SJCRH30 (cell line): Measurements from ENCODE around the gene SCARB1. TPM values are rescaled to one million over a fixed set of nuclear protein-coding genes. Genes with fewer than 3 reads are reported as not detected.

Source experiments
- DNase-seq, 2 experiments: peaks; one replicate each; pipeline ENCODE4 v3.0.0-alpha.2; 2015 to 2020
- H3K27ac ChIP-seq: fragments of 250-450 bp; sonication (Bioruptor Pico); 2 replicates; pipeline ENCODE4 v1.5.1; 2020; ENCODE audit warnings: mild to moderate bottlenecking, moderate library complexity
- H3K27me3 ChIP-seq: fragments of 250-450 bp; sonication (Bioruptor Pico); 2 replicates; pipeline ENCODE4 v1.5.1; 2020; ENCODE audit warnings: mild to moderate bottlenecking, moderate library complexity
- H3K36me3 ChIP-seq: fragments of 250-450 bp; sonication (Bioruptor Pico); 2 replicates; pipeline ENCODE4 v1.5.1; 2020; ENCODE audit warnings: mild to moderate bottlenecking, moderate library complexity
- H3K4me1 ChIP-seq: fragments of 250-450 bp; sonication (Bioruptor Pico); 2 replicates; pipeline ENCODE4 v1.5.1; 2020; ENCODE audit warnings: mild to moderate bottlenecking, moderate library complexity
- H3K4me3 ChIP-seq: fragments of 250-450 bp; sonication (Bioruptor Pico); 2 replicates; pipeline ENCODE4 v1.5.1; 2020; ENCODE audit warnings: mild to moderate bottlenecking, moderate library complexity
- H3K9me3 ChIP-seq: fragments of 250-450 bp; sonication (Bioruptor Pico); replicated peaks from 2 replicates; pipeline ENCODE4 v1.5.1; 2020; ENCODE audit warnings: mild to moderate bottlenecking, moderate library complexity
- total RNA-seq: library from RNA; depleted of rRNA; stranded (reverse); fragments of >200 nt; shearing (Covaris generic); gene quantifications from 2 replicates; pipeline ENCODE4 v1.2.3, GENCODE V29; 2014

SCARB1 gene
- total RNA-seq, 1 experiment from 2014 or later = 36.1 TPM

DNA sequence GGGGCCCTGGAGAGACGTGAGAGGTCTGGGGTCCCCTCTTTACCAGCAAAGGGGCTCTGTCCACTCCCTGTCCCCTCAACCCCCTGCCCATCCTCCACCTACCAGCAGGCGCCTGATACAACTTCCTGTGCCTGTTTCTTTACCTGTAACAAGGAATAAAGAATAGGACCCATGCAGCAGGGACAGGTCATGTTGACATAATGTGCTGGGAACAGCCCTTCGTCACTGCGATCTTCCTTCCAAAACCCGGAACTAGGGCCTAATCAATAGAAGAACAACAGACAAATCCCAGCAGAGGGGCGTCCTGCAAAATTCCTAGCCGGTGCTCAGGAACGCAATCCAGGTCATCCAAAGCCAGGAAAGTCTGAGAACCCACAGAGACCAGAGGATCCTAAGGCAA, 32.1 kb downstream of the SCARB1 start:
- Histone ChIP-seq H3K36me3 (no peaks in the 10 kb centered on the region), H3K4me3 (no peak overlapping the region), H3K4me1 (no peaks in the 10 kb centered on the region; the same call in 1 of the 2 replicates), H3K9me3 (no peaks in the 10 kb centered on the region), H3K27ac (no peak overlapping the region), H3K27me3 (no peaks in the 10 kb centered on the region)
- no peak for DNase-seq

DNA sequence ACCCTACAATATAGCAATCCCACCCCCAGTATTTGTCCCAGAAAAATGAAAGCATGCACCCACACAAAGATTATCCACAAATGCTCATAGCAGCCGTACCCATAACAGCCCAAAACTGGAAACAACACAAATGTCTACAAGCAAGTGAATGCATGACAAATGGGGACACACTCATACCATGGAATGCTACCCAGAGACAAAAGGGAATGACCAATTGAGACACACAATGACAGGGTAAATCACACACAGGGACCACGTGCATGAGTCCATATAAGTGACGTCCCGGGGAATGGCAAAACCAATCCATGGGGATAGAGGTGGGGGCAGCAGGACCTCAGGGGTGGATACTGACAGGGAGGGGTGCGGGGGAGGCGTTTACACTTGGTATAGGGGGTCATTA, 33.4 kb downstream of the SCARB1 start:
- Histone ChIP-seq H3K27me3 (no peaks in the 10 kb centered on the region), H3K9me3 (no peaks in the 10 kb centered on the region), H3K4me3 (no peak overlapping the region), H3K36me3 (no peaks in the 10 kb centered on the region), H3K4me1 (no peaks in the 10 kb centered on the region; the same call in 1 of the 2 replicates), H3K27ac (no peak overlapping the region)
- no peak for DNase-seq

DNA sequence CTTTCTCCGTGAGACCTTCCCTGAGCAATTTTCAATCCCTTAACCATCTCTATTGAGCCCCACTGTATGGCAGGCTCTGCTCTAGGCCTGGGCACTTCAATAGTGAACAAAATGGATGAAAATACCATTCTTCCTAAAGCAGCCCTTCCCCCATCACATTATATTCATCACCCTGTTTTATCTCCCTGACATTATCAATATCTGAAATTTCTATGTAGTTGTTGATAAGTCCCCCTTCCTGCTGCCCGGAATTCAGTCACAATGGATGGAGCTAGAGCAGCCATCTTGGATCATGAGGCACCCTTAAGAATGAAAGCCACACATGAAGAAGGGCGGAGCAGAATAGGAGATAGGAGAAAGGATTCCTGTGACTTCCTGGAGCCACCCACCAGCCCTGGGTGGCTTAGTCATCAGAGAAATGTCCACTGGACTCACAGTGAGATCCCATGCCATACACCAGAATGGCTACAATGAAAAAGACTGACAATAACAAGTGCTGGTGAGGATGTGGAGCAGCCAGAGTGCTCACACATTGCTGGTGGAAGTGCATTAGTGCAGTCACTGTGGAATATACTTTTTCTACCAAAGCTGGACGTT, 33.9 kb downstream of the SCARB1 start:
- H3K27me3 ChIP-seq = no peaks in the 10 kb centered on the region
- no peak overlapping the region for H3K4me3 ChIP-seq
- peaks cover under 1% of the 10 kb centered on the region; the same call in 1 of the 2 replicates for H3K4me1 ChIP-seq
- DNase-seq = no peak
- H3K9me3 ChIP-seq = no peaks in the 10 kb centered on the region
- no peaks in the 10 kb centered on the region for H3K36me3 ChIP-seq
- no peak overlapping the region for H3K27ac ChIP-seq

DNA sequence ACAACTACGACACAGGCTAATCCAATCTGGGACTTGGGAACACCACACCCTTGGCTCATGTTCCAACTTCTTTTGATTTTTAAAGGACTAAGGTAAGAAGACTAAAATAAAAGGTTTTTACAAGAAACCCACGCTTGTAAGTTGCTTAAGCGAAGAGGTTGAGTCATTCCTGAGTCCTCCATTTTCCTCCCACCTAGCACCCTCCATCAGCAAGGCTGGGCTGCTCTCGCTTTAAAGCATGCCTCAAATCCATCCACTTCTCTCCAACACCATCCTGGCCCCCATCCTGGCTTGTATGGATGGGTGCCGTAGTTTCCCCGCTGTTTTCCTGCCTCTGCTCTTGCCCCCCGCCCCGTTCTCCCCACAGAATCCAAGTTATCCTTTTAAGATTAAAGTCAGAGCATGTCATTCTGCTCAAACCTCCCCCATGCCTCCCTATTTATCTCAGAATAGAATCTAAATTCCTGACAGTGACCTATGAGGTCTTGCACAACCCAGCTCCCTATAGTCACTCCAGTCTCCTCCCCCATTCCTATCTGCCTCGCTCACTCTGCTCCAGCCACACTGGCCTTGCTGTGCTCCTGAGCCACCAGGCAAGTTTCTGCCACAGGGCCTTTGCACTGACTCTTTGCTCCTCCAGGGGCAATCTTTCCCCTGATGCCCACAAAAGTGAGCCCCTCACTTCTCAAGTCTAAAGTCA, 34.5 kb downstream of the SCARB1 start:
- Histone ChIP-seq H3K9me3 (no peaks in the 10 kb centered on the region), H3K27ac (no peak overlapping the region), H3K4me1 (peaks cover 5% of the 10 kb centered on the region; the same call in 1 of the 2 replicates), H3K4me3 (no peak overlapping the region), H3K27me3 (no peaks in the 10 kb centered on the region), H3K36me3 (no peaks in the 10 kb centered on the region)
- no peak for DNase-seq

DNA sequence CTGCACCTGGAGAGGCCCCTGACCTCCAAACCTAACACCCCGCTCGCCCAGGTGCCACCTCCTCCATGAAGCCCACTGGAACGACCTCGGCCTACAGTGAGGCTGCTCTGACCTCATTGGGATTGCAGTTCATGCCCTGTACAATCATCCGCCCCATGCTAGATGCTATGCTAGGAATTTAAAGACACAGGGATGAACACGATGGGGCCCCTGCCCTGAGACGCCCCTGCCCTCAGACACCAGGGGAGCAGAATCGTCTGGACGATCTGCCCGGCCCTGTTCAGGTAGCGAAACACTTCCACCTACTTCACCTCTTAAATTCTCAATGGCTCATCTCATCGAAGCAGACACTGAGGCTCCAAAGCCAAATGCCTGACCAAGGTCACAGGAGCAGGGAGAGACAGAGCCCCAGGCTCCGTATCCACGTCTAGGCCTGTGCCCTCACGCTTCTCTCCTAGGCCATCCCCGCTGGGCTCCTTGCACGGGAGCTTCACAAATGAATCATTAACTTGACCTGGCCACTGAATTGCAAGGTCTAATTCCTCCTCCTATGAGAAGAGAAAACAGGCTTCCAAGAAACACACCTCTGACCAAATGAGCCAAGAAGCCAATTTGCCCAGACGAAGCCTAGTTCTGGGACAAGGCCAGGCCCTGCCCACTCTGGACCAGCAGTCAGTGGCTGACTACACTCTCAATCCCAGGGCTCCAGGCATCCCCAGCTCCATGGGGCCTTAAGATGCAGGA, 35.2 kb downstream of the SCARB1 start:
- Histone ChIP-seq H3K36me3 (no peaks in the 10 kb centered on the region), H3K27ac (no peak overlapping the region), H3K4me3 (no peak overlapping the region), H3K4me1 (peaks cover 5% of the 10 kb centered on the region; the same call in 1 of the 2 replicates), H3K27me3 (no peaks in the 10 kb centered on the region), H3K9me3 (no peaks in the 10 kb centered on the region)
- no peak for DNase-seq

DNA sequence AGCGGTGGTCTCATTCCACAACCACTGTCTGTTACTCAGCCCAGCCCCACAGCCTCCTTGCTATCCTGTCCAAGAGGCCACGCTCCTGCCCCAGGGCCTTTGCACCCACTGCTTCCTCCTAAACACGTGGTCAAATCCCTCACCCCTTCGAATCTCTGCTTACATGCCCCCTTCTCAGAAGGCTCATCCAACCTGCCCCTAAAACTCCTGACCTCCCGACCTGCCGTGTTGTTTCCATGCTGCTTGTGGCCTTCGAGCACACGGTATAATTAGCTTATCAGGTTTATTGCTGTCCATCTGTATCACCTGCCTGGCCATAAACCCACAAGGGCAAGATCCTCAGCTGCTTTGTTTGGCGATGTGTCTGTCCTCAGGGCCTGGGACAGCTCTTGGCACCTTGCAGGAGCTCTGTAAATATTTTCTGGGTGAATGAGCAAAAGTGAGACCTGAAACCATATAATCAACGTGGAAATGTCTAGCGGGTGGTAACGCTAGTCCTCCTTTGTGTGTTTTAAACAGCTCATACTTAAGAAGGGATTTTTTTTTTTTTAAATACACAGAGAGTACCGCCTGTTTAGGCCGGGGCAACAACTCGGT, 36.0 kb downstream of the SCARB1 start:
- DNase-seq = no peak
- Histone ChIP-seq H3K36me3 (no peaks in the 10 kb centered on the region), H3K4me3 (no peak overlapping the region), H3K27me3 (no peaks in the 10 kb centered on the region), H3K27ac (no peak overlapping the region), H3K4me1 (peaks cover 5% of the 10 kb centered on the region; the same call in 1 of the 2 replicates), H3K9me3 (no peaks in the 10 kb centered on the region)

DNA sequence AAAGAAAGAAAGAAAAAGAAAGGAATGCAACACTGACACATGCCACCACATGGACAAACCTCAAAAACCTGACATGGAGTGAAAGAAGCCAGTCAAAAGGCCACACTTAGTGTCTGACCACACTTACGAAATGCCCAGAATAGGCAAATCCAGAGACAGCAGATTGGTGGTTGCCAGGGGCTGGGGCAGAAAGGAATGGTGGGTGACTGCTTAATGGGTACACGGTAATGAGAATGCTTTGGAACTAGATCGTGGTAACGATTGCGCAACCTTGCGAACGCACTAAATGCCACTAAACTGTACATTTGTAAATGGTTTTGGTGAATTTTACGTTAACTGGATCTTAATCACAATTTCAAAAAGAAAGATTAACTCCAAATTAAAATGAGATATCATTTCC, 39.5 kb downstream of the SCARB1 start:
- H3K4me1 ChIP-seq = peaks cover 5% of the 10 kb centered on the region; the same call in 1 of the 2 replicates
- H3K27ac ChIP-seq = 0 out of 2 replicates have a peak overlapping the region, but pooled peaks have one; percentile 4
- H3K36me3 ChIP-seq = no peaks in the 10 kb centered on the region
- no peak for DNase-seq
- no peaks in the 10 kb centered on the region for H3K9me3 ChIP-seq
- no peaks in the 10 kb centered on the region for H3K27me3 ChIP-seq
- no peak overlapping the region for H3K4me3 ChIP-seq

DNA sequence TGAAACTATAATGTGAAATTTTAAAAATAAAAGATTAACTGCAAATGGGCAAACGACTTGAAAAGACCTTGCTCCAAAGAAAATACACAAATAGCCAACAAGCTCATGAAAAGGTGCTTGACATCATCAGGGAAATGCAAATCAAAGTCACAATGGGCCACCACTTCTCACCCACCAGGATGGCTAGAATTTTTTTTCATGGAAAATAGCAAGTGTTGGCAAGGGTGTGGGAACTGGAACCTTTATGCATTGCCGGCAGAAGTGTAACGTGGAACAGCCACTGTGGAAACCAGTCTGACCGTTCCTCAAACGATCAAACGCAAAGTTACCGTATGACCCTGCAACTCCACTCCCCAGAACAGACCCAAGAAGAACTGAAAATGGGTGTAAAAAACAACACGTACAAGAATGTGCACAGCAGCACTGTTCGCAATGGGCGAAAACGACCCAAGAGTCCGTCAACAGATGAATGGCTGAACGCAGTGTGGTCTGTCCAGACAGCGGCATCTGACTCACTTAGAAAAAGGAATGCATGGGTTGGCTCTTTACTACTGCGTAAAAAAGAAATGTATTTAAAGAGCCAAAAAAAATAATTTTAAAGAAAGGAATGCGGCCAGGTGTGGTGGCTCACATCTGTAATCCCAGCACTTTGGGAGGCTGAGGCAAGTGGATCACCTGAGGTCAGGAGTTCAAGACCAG, 40.2 kb downstream of the SCARB1 start:
- H3K27ac ChIP-seq = no peak overlapping the region
- DNase-seq = no peak

DNA sequence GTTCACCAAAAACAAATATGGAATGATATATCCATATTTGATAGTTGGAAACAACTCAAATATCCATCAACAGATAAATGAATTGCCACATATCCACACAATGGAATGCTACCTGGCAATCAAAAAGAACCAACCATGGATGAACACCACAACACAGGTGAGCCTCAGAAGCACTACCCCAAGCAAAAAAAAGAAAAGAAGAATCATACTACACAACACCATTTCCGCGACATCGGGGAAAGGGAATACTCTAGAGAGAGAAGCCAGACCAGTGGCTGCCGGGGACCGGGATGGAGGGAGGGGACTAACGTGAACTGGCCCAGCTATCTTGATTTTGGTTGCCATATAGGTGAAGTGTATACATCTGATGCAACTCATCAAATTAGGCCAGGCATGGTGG, 41.4 kb downstream of the SCARB1 start:
- DNase-seq = no peak
- Histone ChIP-seq H3K4me1 (peaks cover 5% of the 10 kb centered on the region; the same call in 1 of the 2 replicates), H3K27ac (no peak overlapping the region)

More for the DNA sequence above, 40.2 kb downstream of the SCARB1 start:
- no peaks in the 10 kb centered on the region for H3K36me3 ChIP-seq
- no peak overlapping the region for H3K4me3 ChIP-seq
- H3K9me3 ChIP-seq = no peaks in the 10 kb centered on the region
- no peaks in the 10 kb centered on the region for H3K27me3 ChIP-seq
- peaks cover 5% of the 10 kb centered on the region; the same call in 1 of the 2 replicates for H3K4me1 ChIP-seq

DNA sequence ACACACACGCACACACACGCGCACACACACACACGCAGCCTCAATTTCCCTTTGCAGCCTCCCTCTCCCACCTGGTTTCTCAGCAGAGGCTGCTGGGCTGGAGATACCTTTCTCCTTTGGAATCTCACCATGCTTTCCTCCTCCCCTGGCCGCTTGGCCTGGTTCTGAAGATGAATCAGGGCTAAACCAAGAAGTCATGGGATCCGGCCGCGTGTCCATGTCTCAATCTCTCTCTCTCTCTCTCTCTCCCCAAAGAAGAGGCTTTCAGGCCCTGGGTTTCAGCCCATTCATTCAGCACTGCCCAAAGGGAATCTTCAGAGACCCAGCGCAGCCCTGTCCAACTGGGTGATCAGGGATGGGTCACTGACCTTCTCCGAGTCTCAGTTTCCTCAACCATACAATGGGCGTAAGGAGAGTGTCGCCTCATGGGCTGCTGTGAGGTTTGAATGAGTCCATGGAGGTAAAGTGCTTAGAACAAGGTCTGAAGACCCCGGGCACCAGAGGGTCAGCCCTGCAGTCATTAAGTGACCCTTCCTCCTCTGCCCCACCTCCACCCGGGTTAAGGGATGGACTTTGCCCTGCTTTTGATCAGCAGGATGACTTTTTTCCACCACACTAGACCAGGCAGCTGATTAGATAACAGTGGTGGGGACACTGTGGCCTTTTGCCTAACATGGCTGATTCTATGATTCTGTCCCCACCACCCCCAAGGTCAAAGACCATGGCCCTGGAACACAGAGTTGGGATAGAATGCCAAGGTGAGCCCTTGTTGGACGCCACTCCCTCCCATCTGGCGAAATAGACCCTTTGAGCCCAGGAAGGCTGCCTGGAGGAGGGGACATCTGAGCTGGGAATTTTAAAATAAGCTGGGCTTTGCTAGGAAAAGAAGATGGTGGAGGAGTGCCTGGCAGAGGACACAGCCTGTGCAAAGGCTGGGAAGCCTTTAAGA, 42.1 kb downstream of the SCARB1 start:
- no peaks in the 10 kb centered on the region for H3K27me3 ChIP-seq
- H3K9me3 ChIP-seq = no peaks in the 10 kb centered on the region
- H3K27ac ChIP-seq = no peak overlapping the region
- no peak for DNase-seq
- no peak overlapping the region for H3K4me3 ChIP-seq
- H3K36me3 ChIP-seq = no peaks in the 10 kb centered on the region
- peaks cover 5% of the 10 kb centered on the region; the same call in 1 of the 2 replicates for H3K4me1 ChIP-seq

More for the DNA sequence above, 41.4 kb downstream of the SCARB1 start:
- no peaks in the 10 kb centered on the region for H3K27me3 ChIP-seq
- H3K36me3 ChIP-seq = no peaks in the 10 kb centered on the region
- H3K9me3 ChIP-seq = no peaks in the 10 kb centered on the region
- H3K4me3 ChIP-seq = no peak overlapping the region

DNA sequence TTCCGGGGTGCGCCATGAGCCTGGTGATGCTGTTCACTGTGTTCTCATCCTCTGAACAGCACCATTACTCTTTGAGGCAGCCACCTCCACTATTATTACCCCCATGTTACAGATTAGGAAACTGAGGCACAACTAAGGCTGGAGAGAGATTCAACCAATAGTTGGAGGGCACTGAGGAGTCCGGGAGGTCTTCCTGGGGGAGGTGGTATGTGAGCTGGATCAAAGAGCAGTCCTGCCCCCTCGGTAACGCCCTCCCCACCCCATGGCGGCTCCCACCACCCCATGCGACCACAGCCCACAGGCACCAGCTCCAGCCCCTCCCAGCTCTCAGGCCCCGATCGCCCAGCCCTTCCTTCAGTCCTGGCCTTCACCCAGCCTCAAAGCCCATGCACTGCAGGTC, 43.5 kb downstream of the SCARB1 start:
- H3K27ac ChIP-seq = no peak overlapping the region
- H3K4me1 ChIP-seq = peaks cover 9% of the 10 kb centered on the region
- no peaks in the 10 kb centered on the region for H3K27me3 ChIP-seq
- no peak overlapping the region for H3K4me3 ChIP-seq
- no peak for DNase-seq
- H3K9me3 ChIP-seq = no peaks in the 10 kb centered on the region
- no peaks in the 10 kb centered on the region for H3K36me3 ChIP-seq

DNA sequence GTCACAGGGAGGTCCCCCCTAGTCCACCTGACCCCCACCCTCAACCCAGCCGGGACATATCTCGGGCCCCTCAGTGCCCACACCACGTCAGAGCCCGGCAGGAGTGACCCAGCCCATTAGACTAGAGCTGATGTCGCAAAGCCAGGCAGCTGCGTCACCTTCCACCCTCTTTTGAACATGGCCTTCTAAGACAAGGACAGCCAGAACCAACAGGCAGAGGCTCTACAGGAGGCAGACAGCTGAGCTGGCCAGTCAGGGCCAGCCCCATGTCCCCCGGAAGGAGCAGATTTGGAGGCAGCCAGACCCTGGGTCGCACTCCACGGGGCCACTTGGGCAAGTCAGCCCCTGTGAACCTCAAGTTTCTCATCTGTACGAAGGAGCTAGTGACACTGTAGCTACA, 44.1 kb downstream of the SCARB1 start:
- no peak overlapping the region for H3K4me3 ChIP-seq
- H3K4me1 ChIP-seq = peaks cover 5% of the 10 kb centered on the region
- no peaks in the 10 kb centered on the region for H3K27me3 ChIP-seq
- H3K27ac ChIP-seq = no peak overlapping the region
- H3K9me3 ChIP-seq = no peaks in the 10 kb centered on the region
- no peak for DNase-seq
- H3K36me3 ChIP-seq = peaks cover 2% of the 10 kb centered on the region; the same call in 1 of the 2 replicates

DNA sequence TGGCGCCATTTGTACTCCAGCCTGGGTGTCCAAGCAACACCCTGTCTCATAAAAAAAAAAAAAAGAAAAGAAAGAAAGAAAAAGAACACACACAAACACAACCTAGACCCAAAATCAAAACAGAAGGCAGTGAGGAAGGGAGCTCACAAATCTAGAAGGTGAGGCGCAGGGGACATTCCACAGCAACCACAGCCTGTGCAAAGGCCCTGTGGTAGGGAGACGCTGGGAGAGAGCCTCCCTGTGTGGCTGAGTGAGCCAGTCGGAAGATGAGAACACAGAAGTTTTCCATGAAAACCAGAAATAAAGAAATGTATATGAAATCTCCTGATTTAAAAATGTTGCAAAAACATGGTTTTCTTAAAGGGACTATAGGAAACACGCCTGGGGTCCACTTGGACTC, 44.6 kb downstream of the SCARB1 start:
- no peak for DNase-seq
- Histone ChIP-seq H3K4me1 (peaks cover 3% of the 10 kb centered on the region), H3K36me3 (peaks cover 6% of the 10 kb centered on the region; the same call in 1 of the 2 replicates), H3K4me3 (no peak overlapping the region), H3K27me3 (no peaks in the 10 kb centered on the region), H3K9me3 (no peaks in the 10 kb centered on the region), H3K27ac (no peak overlapping the region)
